ENCODE results near the gene LNPK.
"Not testable (repeated sequence)": the region's sequence is repeated elsewhere in the genome, so short reads cannot be mapped to it uniquely, and the experiment has no call there.

Gene LNPK

DNA sequence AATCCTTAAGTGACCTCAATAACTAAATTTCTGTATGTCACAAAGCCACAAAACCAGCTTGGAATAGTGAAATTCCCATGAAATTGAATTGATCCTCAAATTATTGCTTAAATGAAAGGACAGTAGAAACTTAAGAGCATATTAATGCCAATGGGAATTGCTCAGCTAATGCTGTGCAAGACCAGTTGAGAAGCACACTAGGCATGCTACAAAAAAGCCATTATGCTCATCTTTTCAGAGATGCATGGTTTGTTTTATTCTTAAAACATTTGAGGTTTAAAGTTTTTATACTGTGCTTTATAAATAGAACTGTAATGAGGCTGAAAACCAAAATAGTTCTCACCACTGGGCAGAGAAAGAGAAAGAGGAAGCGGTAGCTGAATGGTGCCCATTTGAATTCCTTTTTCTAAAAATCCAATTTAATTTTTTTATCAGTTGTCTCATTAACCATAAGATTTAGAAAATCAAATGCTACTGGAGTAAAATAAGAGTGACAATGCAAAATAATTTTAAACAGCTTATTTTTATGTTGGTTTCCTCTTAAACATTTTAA is 98.6 kb downstream of the LNPK start:
- DNase-seq (ENCODE audit: low spot score), result no peak

DNA sequence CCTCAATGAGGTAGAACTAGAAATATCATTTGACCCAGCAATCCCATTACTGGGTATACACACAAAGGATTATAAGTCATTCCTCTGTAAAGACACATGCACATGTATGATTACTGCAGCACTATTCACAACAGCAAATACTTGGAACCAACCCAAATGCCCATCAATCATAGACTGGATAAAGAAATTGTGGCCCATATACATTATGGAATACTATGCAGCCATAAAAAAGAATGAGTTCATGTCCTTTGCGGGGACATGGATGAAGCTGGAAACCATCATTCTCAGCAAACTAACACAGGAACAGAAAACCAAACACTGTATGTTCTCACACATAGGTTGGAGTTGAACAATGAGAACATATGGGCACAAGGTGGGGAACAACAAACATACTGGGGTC is 106.1 kb downstream of the LNPK start:
- not testable (repeated sequence) for DNase-seq (ENCODE audit: low spot score)

DNA sequence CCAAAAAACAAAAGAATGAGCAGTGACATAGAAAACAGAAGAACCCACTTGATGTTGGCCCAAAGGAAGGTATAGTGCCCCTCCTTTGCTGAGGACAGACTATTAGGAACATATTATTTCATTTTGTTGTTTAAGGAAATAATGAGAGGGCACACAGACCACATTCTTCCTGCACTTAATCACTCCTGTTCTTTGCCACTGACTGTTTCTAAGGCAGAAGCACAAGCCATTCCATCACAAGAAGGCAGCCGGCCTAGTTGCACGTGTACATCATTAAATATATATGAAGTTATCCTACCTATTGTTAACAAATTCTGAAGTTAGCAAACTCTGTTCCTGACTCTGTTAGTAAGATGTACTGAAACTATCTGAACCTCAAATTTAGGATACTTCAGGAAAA is 110.0 kb downstream of the LNPK start:
- no peak for DNase-seq (ENCODE audit: low spot score)

DNA sequence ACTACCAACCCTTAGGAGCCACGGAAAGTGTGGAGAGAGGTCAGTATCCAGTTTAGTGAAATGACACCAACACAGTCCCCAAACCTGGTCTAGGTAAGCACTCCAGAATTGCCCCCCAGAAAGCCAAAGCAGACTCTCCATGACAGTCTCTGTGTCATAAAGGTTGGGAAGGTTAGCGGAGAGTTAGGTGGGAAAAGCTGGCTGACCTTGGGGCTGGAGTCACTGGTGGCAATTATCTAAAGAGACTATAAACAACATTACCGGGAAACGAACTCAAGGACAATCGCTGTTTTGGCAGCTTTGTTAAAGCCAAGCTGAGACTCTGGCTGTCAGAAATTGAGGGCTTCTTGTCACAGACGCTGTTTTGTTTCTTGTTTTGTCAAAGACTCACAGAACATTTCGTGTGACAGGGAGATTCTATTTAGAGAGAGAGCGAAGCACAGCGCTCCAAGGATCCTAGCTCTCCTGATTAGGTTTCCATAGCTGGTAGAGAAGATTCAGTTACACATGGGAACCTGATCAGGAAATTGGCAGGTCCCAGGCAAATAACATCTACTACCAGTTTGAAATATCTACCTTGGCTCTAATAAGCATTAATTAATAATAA is 111.3 kb downstream of the LNPK start:
- no peak for DNase-seq (ENCODE audit: low spot score)

DNA sequence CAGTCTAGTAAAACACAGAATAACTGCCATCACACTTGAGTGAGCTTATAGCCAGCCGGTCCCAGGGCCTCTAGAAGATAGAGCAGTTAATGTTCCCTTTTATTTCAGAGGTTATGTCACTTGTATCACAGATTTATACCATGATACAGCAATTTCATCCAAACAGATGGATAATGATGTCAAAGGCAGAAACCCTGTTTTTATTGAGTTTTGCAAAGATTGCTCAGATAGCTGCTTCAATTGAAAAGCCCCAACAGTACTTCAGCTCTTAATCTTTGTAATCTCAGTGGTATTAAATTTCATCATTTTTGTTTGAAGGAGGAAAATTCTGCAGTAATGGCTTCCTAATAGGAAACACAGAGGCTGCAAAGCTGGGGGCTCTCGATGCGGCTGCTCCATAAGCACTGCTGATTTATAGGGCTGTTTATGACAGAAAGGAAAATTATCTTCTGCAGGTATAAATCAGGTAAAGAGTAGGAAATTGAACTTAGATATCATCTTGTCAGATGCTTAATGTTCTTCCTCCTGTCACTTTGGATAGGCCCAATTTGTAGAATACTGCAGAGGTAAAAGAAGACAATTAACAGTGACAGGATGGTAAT is 112.3 kb downstream of the LNPK start:
- DNase-seq (ENCODE audit: low spot score), result no peak

DNA sequence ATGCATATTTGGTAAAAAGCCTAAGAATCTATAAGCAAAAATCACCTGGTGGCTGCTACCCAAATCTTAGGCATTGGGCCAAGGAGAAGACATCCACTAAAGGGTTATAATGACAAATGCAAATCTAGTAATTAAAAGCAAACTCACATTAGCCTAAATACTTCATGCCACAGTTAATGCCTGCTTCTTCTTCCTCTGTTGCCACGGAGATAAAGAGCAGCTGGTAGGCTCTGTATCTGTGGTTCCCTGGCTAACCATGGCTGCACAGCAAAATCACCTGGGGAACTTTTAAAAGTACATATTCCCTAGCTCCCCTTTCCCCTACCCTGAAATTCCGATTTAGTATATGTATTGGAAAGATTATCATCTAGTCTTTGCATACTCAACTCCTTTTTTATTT is 114.3 kb downstream of the LNPK start:
- DNase-seq (ENCODE audit: low spot score), result no peak

DNA sequence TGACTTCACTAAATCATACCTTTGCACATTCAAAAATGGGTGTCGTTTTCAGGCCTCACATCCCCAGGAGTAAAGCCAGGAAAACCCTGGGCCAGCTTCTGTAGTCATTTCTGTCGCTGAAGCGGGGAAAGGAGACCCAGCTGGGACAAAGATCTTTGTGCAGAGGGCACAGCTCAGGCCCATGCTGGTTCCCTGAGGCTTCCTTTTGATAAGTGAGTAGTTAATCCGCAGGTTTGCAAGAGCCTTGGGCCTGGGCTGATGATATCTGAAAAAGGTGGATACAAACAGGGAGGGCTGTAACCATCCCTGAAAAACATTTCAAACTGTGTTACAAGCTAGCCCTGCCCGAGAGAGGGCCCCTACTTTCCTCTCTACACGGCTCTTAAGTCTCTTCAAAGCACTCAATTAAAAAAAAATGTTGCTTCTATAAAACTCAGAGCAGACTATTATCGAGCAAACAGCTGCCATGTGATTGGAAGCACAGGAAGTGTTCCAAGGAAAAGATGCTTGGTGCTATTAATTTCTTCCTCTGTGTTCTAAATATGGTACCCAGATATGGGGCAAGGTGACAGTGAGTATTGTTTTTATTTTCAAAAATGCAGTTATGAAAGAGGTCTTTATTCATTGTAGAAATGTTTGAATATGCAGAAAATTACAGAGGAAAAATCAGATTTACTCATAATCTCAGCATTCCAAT is 117.2 kb downstream of the LNPK start:
- DNase-seq (ENCODE audit: low spot score), result no peak

DNA sequence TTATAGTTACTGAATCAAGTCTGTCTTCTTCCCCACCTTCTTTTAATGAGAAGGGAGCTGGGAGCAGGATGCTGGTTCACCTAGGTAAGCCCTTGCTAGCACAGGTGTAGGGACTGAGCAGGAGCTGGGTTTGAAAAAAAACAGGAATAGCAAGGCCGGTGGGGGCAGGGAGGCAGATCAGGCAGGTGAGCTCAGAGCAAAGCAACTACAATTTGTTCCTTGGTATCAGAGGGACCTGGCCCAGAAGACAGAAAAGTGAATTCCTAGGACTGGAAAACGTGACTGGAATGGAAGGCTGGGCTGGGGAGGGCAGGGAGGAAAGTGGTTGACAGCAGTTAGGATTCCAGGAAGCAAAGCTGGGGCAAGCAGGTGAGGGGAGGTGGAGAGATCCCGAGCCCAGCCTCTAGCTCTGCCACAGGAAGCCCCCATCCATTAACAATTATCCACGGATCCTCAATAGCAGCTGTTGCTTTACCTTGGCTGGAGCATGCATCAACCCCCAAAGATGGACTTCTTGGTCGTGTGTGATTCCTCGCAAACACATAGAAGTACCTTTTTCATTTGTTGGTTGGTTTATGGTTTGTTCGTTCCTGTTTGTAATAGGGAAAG is 118.4 kb downstream of the LNPK start:
- no peak for DNase-seq (ENCODE audit: low spot score)

DNA sequence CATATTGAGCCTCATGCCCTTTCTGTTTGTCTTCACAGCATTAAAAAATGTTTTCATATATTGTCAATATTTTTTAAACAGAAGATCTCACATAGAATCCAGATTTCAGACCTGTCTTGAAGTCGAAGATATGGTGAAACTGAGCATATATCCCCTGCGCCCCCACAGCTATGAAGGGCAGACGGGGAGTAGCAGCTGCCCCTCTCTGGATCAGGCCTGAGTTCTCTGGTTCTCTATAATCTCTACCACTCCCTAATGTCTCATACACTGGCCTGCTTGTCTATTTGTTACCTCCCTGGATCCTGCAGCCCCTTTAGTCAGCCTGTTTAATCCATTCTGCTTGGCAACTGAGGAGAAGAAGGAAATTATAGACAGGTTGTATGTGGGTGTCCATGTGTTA is 122.4 kb downstream of the LNPK start:
- DNase-seq (ENCODE audit: low spot score), result no peak

DNA sequence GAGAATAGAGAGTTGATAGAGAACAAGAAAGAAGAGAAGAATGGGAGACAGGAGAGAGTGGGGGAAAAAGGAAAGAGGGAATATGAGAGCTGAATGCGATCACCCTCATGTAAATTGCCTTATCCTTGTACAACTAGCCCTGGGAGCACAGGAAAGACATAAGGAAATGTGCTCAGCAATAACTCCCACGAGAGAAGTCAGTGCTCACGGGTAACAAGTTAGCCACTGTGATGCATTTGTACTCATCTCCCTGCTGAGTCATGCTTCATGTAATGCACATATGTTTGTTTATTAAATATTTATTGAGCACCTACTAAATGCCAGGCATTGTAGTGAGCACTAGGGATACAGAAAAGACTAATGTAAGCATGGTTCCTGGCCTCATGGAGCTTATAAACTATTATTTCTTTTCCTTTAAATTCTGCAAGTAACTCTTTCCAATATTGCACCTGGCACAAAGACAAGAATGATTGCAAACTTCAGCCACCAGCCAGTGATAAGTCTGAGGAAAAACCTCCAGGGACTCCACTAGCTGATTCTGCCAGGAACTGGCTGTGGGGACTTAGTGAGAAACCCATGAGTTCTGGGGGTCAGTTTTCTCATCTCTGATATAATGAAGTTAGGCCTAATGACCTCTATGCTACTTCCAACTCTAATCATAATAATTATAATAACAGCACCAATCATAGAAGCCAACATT is 124.1 kb downstream of the LNPK start:
- no peak for DNase-seq (ENCODE audit: low spot score)

DNA sequence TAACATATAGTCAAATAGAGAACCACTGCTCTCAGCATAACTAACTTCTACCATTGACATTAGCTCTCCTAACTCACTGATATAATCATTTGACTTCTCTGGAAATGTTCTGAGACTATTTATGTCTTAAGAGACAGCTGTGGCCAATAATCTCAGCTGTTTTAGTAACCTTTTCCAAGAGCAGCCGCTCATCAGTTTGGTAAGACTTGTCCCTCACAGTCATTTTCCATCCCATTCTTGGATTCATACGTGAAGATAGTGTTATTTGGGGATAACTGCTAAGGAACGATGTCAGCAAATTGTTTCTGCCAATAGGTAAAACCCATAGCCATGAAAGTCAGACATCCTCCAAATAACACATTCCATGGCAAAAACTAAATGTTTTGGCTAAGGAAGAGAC is 127.8 kb downstream of the LNPK start:
- DNase-seq (ENCODE audit: low spot score), result no peak

Measured in CD4-positive, alpha-beta T cell treated with Interleukin-2 at 100 ng/mL for 4 hours (primary cell).